ENCODE data around the gene RMND1. TPM values are rescaled to one million over a fixed set of nuclear protein-coding genes. Genes with fewer than 3 reads are reported as not detected.
"Not testable (repeated sequence)": the region's sequence is repeated elsewhere in the genome, so short reads cannot be mapped to it uniquely, and the experiment has no call there.

RMND1 gene
- total RNA-seq, 2 donors from 2014 or later = 17.1 to 22.9 TPM

GRCh38 chr6:151452750-151453427 lies 963 bp upstream of the RMND1 start:
- TF ChIP-seq POLR2AphosphoS5 (IDR thresholded peaks at IDR 0.05) (no peak), CTCF (IDR thresholded peaks at IDR 0.05) (no peak), POLR2A (IDR thresholded peaks at IDR 0.05) (no peak)
- H3K36me3 ChIP-seq = no peaks in the 10 kb centered on the region
- under 1% methylated on average over 16 of the region's 24 CpGs for WGBS
- peak overlapping the region; percentile 89 for H3K27ac ChIP-seq
- H3K9me3 ChIP-seq = no peaks in the 10 kb centered on the region
- intact Hi-C loops (cut with DNase I) = loop anchor here (2.0 to 5.0 kb wide), 2 partner anchors 46 to 60 kb away; no protein-coding TSS in a partner anchor
- no peaks in the 10 kb centered on the region for H3K27me3 ChIP-seq (replicated peaks; ENCODE audit: insufficient read depth)
- peak; percentile 11 for DNase-seq (ENCODE audit: low spot score)
- H3K4me3 ChIP-seq = peak overlapping the region; percentile 61 to 80
- peaks cover 6% of the 10 kb centered on the region for H3K4me1 ChIP-seq (replicated peaks)

GRCh38 chr6:151451417-151451949 lies 443 bp downstream of the RMND1 start:
- WGBS = 1% methylated on average over 22 of the region's 22 CpGs
- DNase-seq (ENCODE audit: low spot score) = no peak
- Histone ChIP-seq H3K4me3 (peak overlapping the region; percentile 61 to 80), H3K9me3 (no peaks in the 10 kb centered on the region), H3K27ac (peak overlapping the region; percentile 60 to 89), H3K27me3 (replicated peaks; ENCODE audit: insufficient read depth) (no peaks in the 10 kb centered on the region), H3K36me3 (no peaks in the 10 kb centered on the region), H3K4me1 (replicated peaks) (peaks cover 6% of the 10 kb centered on the region)
- TF ChIP-seq POLR2A (IDR thresholded peaks at IDR 0.05) = no peak
- no peak for TF ChIP-seq CTCF (IDR thresholded peaks at IDR 0.05)
- TF ChIP-seq POLR2AphosphoS5 (IDR thresholded peaks at IDR 0.05) = no peak
- intact Hi-C loops (cut with DNase I) = loop anchor here (5.0 kb wide), 1 partner anchor 44 kb away; no protein-coding TSS in a partner anchor

GRCh38 chr6:151450928-151451327 lies 998 bp downstream of the RMND1 start:
- H3K4me3 ChIP-seq = peak overlapping the region in 1 of 2 donors; percentile 80
- not testable (repeated sequence) for H3K36me3 ChIP-seq; H3K27ac ChIP-seq; H3K27me3 ChIP-seq (replicated peaks; ENCODE audit: insufficient read depth); H3K4me1 ChIP-seq (replicated peaks); DNase-seq (ENCODE audit: low spot score); H3K9me3 ChIP-seq
- 71% methylated on average over 6 of the region's 6 CpGs for WGBS
- intact Hi-C loops (cut with DNase I) = loop anchor here (5.0 kb wide), 1 partner anchor 44 kb away; no protein-coding TSS in a partner anchor

- TF ChIP-seq POLR2AphosphoS5 (IDR thresholded peaks at IDR 0.05) (no peak), POLR2A (IDR thresholded peaks at IDR 0.05) (no peak), CTCF (IDR thresholded peaks at IDR 0.05) (no peak)
- intact Hi-C loops (cut with DNase I) = loop anchor here (10.0 kb wide), 1 partner anchor 316 kb away; no protein-coding TSS in a partner anchor
- H3K4me1 ChIP-seq (replicated peaks) = peaks cover 6% of the 10 kb centered on the region
- no peaks in the 10 kb centered on the region for H3K27me3 ChIP-seq (replicated peaks; ENCODE audit: insufficient read depth)
- H3K27ac ChIP-seq = no peak overlapping the region
- no peak for DNase-seq (ENCODE audit: low spot score)
- H3K4me3 ChIP-seq = no peak overlapping the region
- WGBS = 92% methylated on average over 12 of the region's 12 CpGs
- no peaks in the 10 kb centered on the region for H3K36me3 ChIP-seq
- no peaks in the 10 kb centered on the region for H3K9me3 ChIP-seq
Measured at GRCh38 chr6:151448623-151449022, 3.3 kb downstream of the RMND1 start.

- no peaks in the 10 kb centered on the region for H3K9me3 ChIP-seq
- H3K27ac ChIP-seq = no peak overlapping the region
- no peak for DNase-seq (ENCODE audit: low spot score)
- H3K36me3 ChIP-seq = no peaks in the 10 kb centered on the region
- WGBS = 89% methylated on average over 4 of the region's 4 CpGs
- H3K27me3 ChIP-seq (replicated peaks; ENCODE audit: insufficient read depth) = no peaks in the 10 kb centered on the region
- TF ChIP-seq CTCF (IDR thresholded peaks at IDR 0.05) = no peak
- TF ChIP-seq POLR2A (IDR thresholded peaks at IDR 0.05) = no peak
- TF ChIP-seq POLR2AphosphoS5 (IDR thresholded peaks at IDR 0.05) = no peak
- intact Hi-C loops (cut with DNase I) = loop anchor here (10.0 kb wide), 1 partner anchor 318 kb away; no protein-coding TSS in a partner anchor
- H3K4me1 ChIP-seq (replicated peaks) = no peaks in the 10 kb centered on the region
- H3K4me3 ChIP-seq = no peak overlapping the region
Measured at GRCh38 chr6:151447237-151447636, 4.7 kb downstream of the RMND1 start.

All from prostate gland (tissue), 2 donors.